A673 (cell line): ENCODE results near the gene ASB6. TPM values are rescaled to one million over a fixed set of nuclear protein-coding genes. Genes with fewer than 3 reads are reported as not detected.

Experiments
- BruUV-seq: library from RNA; stranded (reverse); fragments of 400-500 nt; replicated peaks from 2 replicates; lab custom pipeline; 2021; lab: Mats Ljungman, UMichigan
- CTCF ChIA-PET: fragments of 300-600 bp; sonication (Branson Sonifier 250); formaldehyde crosslinking; loops from one replicate; lab custom pipeline; 2022; ENCODE audit warnings: antibody characterized with exemption; lab: Charles Lee
- POLR2A ChIA-PET: fragments of 300-600 bp; sonication (Branson Sonifier 250); formaldehyde crosslinking; loops from one replicate; lab custom pipeline; 2022; ENCODE audit warnings: antibody characterized with exemption; ENCODE audit not compliant: low non-redundant PET; lab: Charles Lee
- DNase-seq: peaks from one replicate; pipeline ENCODE4 v3.0.0-alpha.2; 2015; ENCODE audit warnings: low spot score
- H3K27ac ChIP-seq: fragments of 200-600 bp; sonication (generic); 2 replicates; pipeline ENCODE4 v1.5.1; 2016; ENCODE audit warnings: mixed run types, low read depth, mild to moderate bottlenecking, mixed read lengths, antibody characterized with exemption, low read length; ENCODE audit not compliant: poor library complexity, severe bottlenecking
- H3K27me3 ChIP-seq: fragments of 200-600 bp; sonication (generic); replicated peaks from 2 replicates; pipeline ENCODE4 v1.6.1; 2017; ENCODE audit warnings: mixed run types, low read depth, mild to moderate bottlenecking, mixed read lengths, antibody characterized with exemption, low read length; ENCODE audit not compliant: insufficient read depth, poor library complexity
- H3K36me3 ChIP-seq: fragments of 200-600 bp; sonication (generic); 2 replicates; pipeline ENCODE4 v1.6.1; 2016; ENCODE audit warnings: mixed run types, mild to moderate bottlenecking, mixed read lengths, antibody characterized with exemption, low read length; ENCODE audit not compliant: insufficient read depth, poor library complexity, severe bottlenecking
- H3K4me1 ChIP-seq: fragments of 200-600 bp; sonication (generic); 2 replicates; pipeline ENCODE4 v1.6.1; 2017; ENCODE audit warnings: mixed run types, mild to moderate bottlenecking, mixed read lengths, antibody characterized with exemption, low read length; ENCODE audit not compliant: insufficient read depth, poor library complexity, severe bottlenecking
- H3K4me3 ChIP-seq: fragments of 200-600 bp; sonication (generic); 2 replicates; pipeline ENCODE4 v1.5.1; 2016; ENCODE audit warnings: low read depth, mixed run types, mild to moderate bottlenecking, mixed read lengths, low read length; ENCODE audit not compliant: poor library complexity, severe bottlenecking
- H3K9me3 ChIP-seq: fragments of 200-600 bp; sonication (generic); 2 replicates; pipeline ENCODE4 v1.6.1; 2016; ENCODE audit warnings: mixed run types, low read depth, mild to moderate bottlenecking, mixed read lengths, antibody characterized with exemption, low read length; ENCODE audit not compliant: poor library complexity, severe bottlenecking
- EZH2 ChIP-seq: fragments of 200-600 bp; sonication (generic); IDR thresholded peaks from 2 replicates; pipeline ENCODE4 v1.6.1; 2017; ENCODE audit warnings: borderline replicate concordance, low read depth, mild to moderate bottlenecking, mixed read lengths, antibody characterized with exemption, low read length; ENCODE audit not compliant: poor library complexity, severe bottlenecking
- intact Hi-C: fragments of 100-400 bp; cut with micrococcal nuclease; formaldehyde crosslinking; loops from one replicate; pipeline ENCODE4 v1.10.0; 2022; ENCODE audit not compliant: unreplicated experiment
- total RNA-seq: library from RNA; stranded (reverse); gene quantifications from 2 replicates; pipeline ENCODE4 v1.2.3, GENCODE V29; 2021
- TF ChIP-seq, protein P1 (sequence below): fragments of 300-800, 200-600 bp; sonication (generic); conservative IDR thresholded peaks from 2 replicates; pipeline ENCODE4 v1.5.1; 2017; ENCODE audit warnings: low read depth, mild to moderate bottlenecking, antibody characterized with exemption, low read length, moderate library complexity, mixed read lengths

Gene ASB6
- total RNA-seq, 1 experiment from 2014 or later, result 36.5 TPM

GRCh38 chr9:129650680-129651235, 8.8 kb upstream of the ASB6 start:
- no peak overlapping the region for H3K27ac ChIP-seq
- no TSS peak for BruUV-seq
- H3K4me3 ChIP-seq, result no peak overlapping the region
- TF ChIP-seq, protein P1, sequence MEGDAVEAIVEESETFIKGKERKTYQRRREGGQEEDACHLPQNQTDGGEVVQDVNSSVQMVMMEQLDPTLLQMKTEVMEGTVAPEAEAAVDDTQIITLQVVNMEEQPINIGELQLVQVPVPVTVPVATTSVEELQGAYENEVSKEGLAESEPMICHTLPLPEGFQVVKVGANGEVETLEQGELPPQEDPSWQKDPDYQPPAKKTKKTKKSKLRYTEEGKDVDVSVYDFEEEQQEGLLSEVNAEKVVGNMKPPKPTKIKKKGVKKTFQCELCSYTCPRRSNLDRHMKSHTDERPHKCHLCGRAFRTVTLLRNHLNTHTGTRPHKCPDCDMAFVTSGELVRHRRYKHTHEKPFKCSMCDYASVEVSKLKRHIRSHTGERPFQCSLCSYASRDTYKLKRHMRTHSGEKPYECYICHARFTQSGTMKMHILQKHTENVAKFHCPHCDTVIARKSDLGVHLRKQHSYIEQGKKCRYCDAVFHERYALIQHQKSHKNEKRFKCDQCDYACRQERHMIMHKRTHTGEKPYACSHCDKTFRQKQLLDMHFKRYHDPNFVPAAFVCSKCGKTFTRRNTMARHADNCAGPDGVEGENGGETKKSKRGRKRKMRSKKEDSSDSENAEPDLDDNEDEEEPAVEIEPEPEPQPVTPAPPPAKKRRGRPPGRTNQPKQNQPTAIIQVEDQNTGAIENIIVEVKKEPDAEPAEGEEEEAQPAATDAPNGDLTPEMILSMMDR, result no peak
- TF ChIP-seq EZH2, result no peak
- no peak for DNase-seq
- no peaks in the 10 kb centered on the region for H3K36me3 ChIP-seq
- H3K27me3 ChIP-seq, result no peaks in the 10 kb centered on the region
- CTCF ChIA-PET, result no interaction called here
- H3K4me1 ChIP-seq, result peaks cover 27% of the 10 kb centered on the region
- H3K9me3 ChIP-seq, result no peaks in the 10 kb centered on the region
- intact Hi-C loops, result no loop called here
- POLR2A ChIA-PET, result no interaction called here

DNA sequence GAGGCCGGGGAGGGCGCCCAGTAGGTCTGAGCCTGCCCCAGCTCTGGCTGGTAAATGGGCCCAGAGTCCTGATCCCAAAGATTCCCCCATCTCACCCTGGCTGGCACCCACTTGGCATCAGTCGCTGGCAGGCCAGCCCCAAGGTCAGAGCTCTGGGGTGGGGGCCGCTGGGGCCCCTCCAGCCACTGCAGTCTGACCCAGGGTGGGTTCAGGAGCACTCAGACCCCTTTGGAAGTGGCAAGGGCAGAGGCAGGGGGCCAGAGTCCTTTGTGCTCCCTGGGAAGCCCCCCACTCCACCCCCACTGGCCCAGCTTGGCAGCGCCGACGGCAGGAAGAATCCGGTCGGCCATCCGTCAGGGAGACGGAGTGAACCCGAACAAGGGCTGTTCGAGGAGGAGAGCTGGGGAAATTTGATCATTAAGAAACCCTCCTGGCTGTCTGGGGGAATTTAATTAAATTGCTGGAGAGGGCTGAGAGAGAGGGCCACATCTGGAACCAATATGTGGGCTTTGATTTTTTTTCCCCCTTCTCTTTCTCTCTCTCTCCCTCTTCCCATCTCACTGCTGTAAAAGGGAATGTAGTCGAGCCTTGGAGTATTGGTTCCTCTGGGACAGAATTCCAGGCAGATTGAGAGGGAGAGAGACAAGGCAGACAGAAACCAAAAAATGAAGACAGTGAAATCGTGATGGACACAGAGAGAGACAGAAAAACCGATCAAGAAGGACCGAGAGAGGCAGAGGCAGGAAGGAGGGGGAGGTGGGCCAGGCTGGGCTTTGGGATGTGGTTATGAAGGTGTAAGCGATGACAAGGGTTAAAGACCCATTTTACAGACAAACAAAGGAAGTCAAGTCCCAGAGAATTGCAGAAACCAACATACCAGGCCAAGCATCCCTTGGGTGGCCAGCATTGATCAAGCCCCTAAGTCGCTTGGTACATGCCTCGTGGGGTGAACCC, 8.1 kb upstream of the ASB6 start:
- Histone ChIP-seq H3K4me1 (peaks cover 26% of the 10 kb centered on the region), H3K27ac (no peak overlapping the region), H3K9me3 (no peaks in the 10 kb centered on the region), H3K4me3 (no peak overlapping the region), H3K36me3 (no peaks in the 10 kb centered on the region), H3K27me3 (no peaks in the 10 kb centered on the region)
- TF ChIP-seq, protein P1, result no peak
- no peak for TF ChIP-seq EZH2
- ChIA-PET CTCF (no interaction called here), POLR2A (no interaction called here)
- intact Hi-C loops, result no loop called here
- no TSS peak for BruUV-seq
- DNase-seq, result no peak

- DNase-seq, result no peak
- POLR2A ChIA-PET, result no interaction called here
- Histone ChIP-seq H3K4me1 (peaks cover 14% of the 10 kb centered on the region), H3K9me3 (no peaks in the 10 kb centered on the region), H3K4me3 (no peak overlapping the region), H3K27ac (no peak overlapping the region), H3K36me3 (no peaks in the 10 kb centered on the region), H3K27me3 (no peaks in the 10 kb centered on the region)
- no TSS peak for BruUV-seq
- CTCF ChIA-PET, result no interaction called here
- intact Hi-C loops, result no loop called here
- TF ChIP-seq, protein P1, result no peak
- TF ChIP-seq EZH2, result no peak
These were observed 6.8 kb upstream of the ASB6 start for GRCh38 chr9:129648764-129649115.
